ENCODE results near the gene SEZ6L2.
"Not testable (repeated sequence)": the region's sequence is repeated elsewhere in the genome, so short reads cannot be mapped to it uniquely, and the experiment has no call there.

Gene SEZ6L2

DNA sequence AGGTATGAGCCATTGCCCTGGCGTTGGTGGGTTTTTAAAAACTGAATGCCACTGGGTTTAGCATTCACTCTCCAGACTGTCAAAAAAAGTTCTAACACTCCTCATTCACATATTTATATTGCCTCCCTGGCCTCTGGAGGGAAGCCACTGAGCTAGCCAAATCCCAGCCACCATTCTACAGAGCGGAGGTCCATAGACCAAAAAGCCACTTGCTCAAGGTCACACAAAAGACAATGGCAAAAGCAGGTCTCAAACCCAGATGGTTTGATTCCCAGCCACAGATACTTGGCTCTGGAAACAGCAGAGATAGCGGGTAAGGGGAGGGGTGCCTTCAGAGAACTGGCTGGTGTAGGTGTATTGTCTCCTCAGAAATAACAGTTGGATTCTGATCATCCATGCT lies 18.3 kb downstream of the SEZ6L2 start:
- no peak for DNase-seq

DNA sequence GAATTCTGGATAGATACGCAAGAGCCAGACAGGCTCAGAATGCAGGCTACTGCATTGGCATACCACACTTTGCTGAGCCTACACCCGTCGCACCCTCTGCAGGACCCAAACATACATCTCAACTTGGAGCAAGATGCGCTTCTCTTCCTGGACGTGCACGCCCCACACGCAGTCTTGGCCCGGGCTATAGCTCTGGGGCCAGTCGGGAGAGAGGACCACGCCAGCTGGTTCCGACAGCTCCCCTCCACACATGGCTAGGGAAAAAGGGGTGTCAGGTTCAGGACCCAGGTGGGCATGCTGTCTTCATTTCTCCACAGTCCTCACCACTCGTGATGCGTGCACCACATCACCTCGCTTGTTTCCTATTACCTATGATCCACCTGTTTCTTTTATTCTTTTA lies 21.2 kb downstream of the SEZ6L2 start:
- DNase-seq, result no peak

GRCh38 chr16:29877266-29877961 lies 21.9 kb downstream of the SEZ6L2 start:
- no peak for DNase-seq

- DNase-seq, result no peak
Measured at GRCh38 chr16:29876594-29877249, 22.6 kb downstream of the SEZ6L2 start.

GRCh38 chr16:29876217-29876593 lies 23.1 kb downstream of the SEZ6L2 start:
- no peak for DNase-seq

DNA sequence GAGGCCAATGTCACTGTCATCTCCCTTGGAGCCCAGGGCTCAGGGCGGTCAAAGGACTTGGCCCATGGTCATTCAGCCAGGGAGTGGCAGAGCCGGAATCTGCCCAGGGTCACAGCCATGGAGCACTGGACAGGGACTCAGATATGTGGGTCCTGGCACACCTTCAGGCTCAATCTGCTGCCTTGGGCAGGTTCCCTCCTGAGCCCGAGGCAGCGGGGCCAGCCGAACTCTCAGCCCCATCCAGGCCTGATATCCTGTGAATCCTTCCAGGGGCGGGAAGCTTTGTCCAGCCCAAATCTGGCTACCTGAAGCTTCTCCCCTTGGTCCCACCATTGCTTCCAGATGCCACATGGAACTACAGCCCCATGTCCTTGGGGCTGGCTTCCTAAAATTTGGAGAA lies 24.1 kb downstream of the SEZ6L2 start:
- no peak for DNase-seq

DNA sequence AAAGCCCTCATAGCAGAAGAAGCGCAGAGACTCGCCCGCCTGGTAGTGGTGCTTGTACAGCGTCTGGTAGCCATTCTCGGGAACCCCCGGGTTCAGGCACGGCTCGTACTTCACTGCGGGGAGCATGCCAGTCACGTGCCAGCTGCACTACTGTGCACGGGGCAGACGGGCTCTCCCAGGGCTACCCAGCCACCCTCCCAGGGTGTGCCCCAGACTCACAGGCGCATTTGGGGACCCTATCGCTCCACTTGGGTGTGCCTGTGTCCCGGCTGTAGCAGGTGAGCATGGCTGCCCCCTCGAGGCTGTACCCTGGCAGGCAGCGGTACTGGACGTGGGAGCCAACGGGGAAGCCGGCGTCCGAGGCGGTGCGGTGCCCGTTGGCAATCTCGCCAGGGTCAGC lies 26.0 kb downstream of the SEZ6L2 start:
- no peak for DNase-seq

DNA sequence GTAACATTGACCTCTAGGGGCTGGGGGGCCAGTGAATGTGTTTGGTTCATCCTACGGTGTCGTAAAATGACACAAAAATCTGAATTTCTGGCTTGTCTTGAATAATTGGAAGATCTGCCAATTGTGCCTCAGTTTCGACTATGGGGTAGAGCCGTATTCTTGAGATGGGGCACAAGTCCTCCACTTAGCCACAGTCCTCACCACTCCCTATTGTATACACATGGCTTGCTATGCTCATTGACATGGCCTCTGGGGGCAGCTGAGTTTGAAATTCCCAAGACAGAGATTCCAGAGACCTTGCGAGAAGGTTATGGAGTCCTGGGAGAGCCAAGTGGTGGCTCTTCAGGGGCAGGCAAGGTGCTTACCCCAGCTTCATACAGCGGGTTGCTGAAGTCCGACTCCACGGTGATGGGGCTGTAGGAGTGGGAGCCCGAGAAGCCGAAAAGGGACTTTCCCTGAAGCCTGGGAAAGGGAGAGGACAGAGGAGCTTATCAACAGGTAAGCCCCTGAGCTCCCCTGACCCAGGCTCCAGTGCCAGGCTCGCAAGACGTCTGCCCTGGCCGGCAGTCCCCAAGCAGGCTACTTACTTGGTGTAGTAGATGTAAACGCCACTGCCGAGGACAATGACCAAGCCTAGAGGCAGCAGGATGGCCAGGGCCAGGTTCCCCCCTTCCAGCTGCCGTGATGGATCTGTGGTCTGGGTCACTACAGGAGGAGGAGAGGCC lies 27.4 kb downstream of the SEZ6L2 start:
- no peak for DNase-seq

DNA sequence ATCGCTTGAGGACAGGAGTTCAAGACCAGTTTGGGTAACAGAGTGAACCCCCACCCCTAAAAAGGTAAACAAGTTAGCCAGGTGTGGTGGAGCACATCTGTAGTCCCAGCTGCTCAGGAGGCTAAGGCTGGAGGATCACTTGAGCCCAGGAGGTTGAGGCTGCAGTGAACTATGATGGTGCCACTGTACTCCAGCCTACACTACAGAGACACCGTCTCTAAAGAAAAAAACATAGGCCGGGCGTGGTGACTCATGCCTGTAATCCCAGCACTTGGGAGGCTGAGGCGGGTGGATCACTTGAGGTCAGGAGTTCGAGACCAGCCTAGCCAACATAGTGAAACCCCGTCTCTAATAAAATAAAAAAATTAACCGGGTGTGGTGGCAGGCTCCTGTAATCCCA lies 30.3 kb downstream of the SEZ6L2 start:
- DNase-seq, result not testable (repeated sequence)

DNA sequence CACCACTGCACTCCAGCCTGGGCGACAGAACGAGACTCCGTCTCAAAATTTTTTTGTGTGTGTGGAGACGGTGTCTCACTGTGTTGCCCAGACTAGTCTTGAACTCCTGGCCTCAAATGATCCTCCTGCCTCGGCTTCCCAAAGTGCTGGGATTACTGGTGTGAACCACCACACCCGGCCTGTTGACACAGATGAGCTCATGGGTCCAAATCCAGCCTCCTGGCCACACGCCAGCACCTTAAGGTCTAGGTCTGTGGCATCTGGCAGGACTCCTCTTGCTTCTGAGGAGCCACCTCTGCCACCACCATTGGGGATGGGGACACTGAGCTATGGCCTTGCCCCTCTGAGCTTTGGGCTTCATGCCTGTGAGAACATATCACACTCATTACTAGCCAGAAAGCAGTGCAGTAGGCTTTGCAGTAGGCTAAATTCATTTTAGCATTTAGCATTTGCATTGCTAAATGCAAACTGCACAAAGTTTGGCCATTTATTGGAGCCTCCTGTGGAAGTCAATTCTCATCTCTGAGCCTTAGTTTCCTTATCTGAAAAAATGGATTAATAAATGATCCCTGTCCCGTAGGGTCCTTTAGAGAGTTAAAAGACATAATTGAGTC lies 30.8 kb downstream of the SEZ6L2 start:
- DNase-seq, result no peak

- no peak for DNase-seq
Measured at GRCh38 chr16:29864205-29864604, 35.1 kb downstream of the SEZ6L2 start.

DNA sequence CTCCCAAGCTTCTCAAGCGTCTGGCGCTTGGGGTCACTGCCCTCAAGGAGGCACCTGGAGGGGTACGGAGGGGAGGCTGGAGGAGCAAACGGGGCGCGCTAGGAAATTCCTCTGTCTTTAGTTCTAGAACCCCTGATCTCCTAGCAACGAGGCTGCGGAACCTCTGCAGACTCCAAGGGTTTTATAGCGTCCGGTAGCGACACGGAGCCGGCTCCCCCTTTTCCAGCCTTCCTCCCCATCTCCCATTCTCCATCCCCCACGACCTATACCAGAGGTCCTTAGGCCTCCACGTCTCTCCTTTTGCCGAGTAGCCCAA lies 35.7 kb downstream of the SEZ6L2 start:
- no peak for DNase-seq

- DNase-seq, result peak; percentile 76
Measured at GRCh38 chr16:29862884-29863668, 36.3 kb downstream of the SEZ6L2 start, which contains the start of gene CDIPT. CDIPT (minus strand) TSS chr16:29863226; CDS start chr16:29862857, 369 bp downstream.

DNA sequence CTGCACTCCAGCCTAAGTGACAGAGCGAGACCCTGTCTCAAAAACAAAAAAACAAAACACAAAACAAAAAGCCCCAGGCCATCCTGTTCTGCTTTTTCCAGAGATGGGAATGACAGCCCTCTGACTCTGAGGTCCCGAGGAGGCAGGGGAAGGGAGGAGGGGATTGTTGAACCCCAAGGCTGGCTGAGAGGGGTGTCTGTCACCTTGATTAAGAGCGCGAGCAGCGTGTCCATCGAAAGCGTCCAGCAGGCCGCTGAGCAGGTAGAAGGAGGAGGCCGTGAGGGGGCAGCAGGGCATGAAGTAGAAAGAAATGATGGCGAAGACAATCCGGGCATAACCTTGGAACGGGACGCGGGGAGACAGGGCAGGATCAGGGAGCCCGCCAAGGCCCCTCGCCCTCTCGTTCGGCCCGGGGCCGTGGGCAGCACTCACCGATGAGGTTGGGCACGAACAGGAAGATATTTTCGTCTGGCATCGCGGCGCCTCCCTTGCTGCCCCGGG lies 36.9 kb downstream of the SEZ6L2 start:
- DNase-seq, result no peak

GRCh38 chr16:29860218-29860617 lies 39.1 kb downstream of the SEZ6L2 start:
- no peak for DNase-seq

DNA sequence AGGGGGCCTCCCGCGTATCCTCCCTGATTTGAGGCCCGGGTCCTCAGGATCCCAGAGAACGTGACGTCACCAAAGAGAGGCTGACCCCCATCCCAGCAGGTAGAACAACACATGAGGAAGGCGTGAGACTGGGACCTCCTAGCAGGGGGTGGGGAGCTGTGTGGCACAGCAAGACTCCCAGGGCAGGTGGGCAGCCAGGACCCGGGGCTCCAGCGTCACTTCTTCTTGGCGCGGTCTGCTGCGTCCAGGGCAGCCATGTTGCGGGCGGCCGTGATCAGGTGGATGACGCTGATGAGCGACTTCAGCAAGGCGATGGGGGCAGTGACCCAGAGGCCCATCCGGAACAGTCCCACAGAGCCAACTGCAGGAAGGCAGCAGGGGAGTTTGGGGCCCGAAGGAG lies 40.4 kb downstream of the SEZ6L2 start:
- no peak for DNase-seq

- DNase-seq, result no peak
Measured at GRCh38 chr16:29858149-29858849, 41.1 kb downstream of the SEZ6L2 start.

DNA sequence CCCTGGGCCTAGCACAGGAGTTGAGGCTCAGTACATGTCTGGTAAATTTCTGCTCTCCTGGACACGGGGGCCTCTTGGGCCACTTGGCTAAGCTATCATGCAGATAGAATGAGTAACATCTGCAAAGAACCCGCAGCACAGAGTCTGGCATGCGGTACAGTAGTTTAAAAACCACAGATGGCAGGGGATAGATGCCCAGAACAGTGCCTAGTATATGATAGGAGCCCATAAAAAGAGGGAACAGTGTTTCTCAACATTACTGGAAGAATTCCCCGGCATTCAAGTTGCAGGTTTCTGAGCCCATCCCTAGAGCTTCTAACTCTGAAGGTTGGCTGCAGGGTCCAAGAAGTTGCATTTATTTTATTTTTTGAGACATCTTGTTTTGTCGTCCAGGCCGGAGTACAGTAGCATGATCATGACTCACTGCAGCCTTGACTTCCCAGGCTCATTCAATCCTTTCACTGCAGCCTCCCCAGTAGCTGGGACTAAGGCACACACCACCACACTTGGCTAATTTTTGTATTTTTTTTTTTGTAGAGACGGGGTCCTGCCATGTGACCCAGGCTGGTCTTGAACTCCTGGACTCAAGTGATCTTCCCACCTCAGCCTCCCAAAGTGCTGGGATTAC lies 42.1 kb downstream of the SEZ6L2 start:
- peak; percentile 27 for DNase-seq

DNA sequence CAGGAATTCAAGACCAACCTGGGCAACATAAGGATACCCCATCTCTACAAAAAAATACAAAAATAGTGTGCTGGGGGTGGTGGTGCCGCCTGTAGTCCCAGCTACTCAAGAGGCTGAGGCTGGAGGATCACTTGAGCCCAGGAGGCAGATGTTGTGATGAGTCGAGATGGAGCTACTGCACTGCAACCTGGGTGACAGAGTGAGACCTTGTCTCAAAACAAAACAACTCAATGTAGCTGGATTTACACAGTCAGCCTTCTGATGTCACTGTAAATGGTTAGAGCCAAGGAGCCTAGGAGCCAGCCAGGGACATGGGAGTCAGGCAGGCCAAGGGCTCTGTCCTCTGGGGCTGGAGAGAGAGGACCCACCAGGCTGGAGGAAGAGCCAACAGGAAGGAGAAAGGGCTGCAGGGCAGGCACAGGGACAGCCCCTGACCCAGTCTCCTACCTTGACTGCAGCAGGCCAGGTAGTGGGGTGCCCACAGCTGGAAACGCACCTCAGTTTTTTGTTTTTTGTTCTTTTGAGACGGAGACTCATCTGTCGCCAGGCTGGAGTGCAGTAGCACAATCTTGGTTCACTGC lies 44.7 kb downstream of the SEZ6L2 start:
- no peak for DNase-seq

- DNase-seq, result no peak
Measured at GRCh38 chr16:29852654-29853053, 46.7 kb downstream of the SEZ6L2 start.

DNA sequence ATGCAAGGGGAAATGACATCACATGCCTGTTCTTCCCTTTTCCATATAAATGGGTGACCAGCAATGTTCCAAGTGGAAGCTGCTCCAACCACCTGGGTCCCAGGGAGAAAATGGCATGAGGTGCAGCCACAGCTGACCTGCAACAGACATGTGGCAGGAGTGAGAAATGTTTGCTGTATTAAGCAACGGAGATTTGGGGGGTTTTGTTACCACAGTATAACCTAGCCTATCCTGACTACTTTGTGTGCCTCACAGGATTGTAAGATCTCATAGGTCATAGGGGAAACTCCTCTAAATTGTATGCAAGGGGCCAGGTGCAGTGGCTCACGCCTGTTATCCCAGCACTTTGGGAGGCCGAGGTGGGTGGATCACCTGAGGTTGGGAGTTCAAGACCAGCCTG lies 48.4 kb downstream of the SEZ6L2 start:
- no peak for DNase-seq

Data from GOT3 (cell line).